K562 (cell line): ENCODE measurements around the gene MEAK7. TPM values are rescaled to one million over a fixed set of nuclear protein-coding genes. Genes with fewer than 3 reads are reported as not detected.

Experiments
- ATAC-seq: fragments of 200-7000 bp; cut with Tn5 transposase; 3 replicates; pipeline ENCODE4 v1.9.1; 2020; ENCODE audit warnings: moderate library complexity
- BruUV-seq: library from RNA; stranded (reverse); fragments of 400-500 nt; replicated peaks from 2 replicates; lab custom pipeline; 2021; lab: Mats Ljungman, UMichigan
- CTCF ChIA-PET: fragments of 300-600 bp; formaldehyde crosslinking; extraction: SDS; loops from one replicate; lab custom pipeline; 2021; ENCODE audit warnings: low intra/inter-chr PET ratio; lab: Yijun Ruan, JAX
- POLR2A ChIA-PET: fragments of 300-600, 350-650 bp; sonication (Branson Sonifier 250); formaldehyde crosslinking; extraction: SDS; loops from one replicate; lab custom pipeline; 2021; ENCODE audit warnings: antibody characterized with exemption, inconsistent platforms; lab: Yijun Ruan, JAX
- DNase-seq, 4 experiments: peaks; one replicate each; pipeline versions ENCODE4 v3.0.0 to v3.0.0-alpha.2; 2011 to 2018; ENCODE audit warnings: low spot score in 3 of 4, mixed read lengths in 3 of 4; ENCODE audit errors: extremely low read depth in 1 of 4
- FAIRE-seq: peaks from 2 replicates; lab custom pipeline; 2011; peaks lifted over from hg19 to GRCh38; lab: Jason Lieb, UNC
- H2AFZ ChIP-seq: 2 replicates; pipeline ENCODE4 v1.6.0; 2011; ENCODE audit warnings: low read depth, low read length, control low read depth, inconsistent platforms
- H3K27ac ChIP-seq: fragments of 200-600 bp; 3 replicates; pipeline ENCODE4 v1.8.0; 2011; ENCODE audit warnings: low read depth, mild to moderate bottlenecking, control low read depth, inconsistent platforms, low read length, moderate library complexity, mixed read lengths; ENCODE audit errors: extremely low read depth
- H3K27me3 ChIP-seq, 2 experiments: fragments of 300-600 bp in 1 of 2; 2 replicates in 1 of 2; 3 replicates in 1 of 2; pipeline versions ENCODE4 v1.6.0 to v1.8.0; 2011; ENCODE audit warnings: inconsistent platforms in 2 of 2, low read length in 2 of 2, mild to moderate bottlenecking in 1 of 2, mixed read lengths in 1 of 2, moderate library complexity in 1 of 2; ENCODE audit not compliant: control insufficient read depth in 2 of 2, insufficient read depth in 2 of 2
- H3K36me3 ChIP-seq: fragments of 300-600 bp; 3 replicates; pipeline ENCODE4 v1.8.0; 2011; ENCODE audit warnings: mild to moderate bottlenecking, low read length, inconsistent platforms; ENCODE audit not compliant: control insufficient read depth, insufficient read depth
- H3K4me1 ChIP-seq, 2 experiments: fragments of 200-600 bp in 1 of 2; replicated peaks in 1 of 2; 2 replicates in 1 of 2; 3 replicates in 1 of 2; pipeline versions ENCODE4 v1.5.1 to v1.8.0; 2011; ENCODE audit warnings: inconsistent platforms in 2 of 2, low read length in 2 of 2, mild to moderate bottlenecking in 1 of 2, mixed read lengths in 1 of 2, moderate library complexity in 1 of 2; ENCODE audit not compliant: control insufficient read depth in 2 of 2, insufficient read depth in 2 of 2
- H3K4me2 ChIP-seq: 2 replicates; pipeline ENCODE4 v1.6.1; 2011; ENCODE audit warnings: low read length, control low read depth, inconsistent platforms, mixed read lengths; ENCODE audit not compliant: insufficient read depth
- H3K4me3 ChIP-seq: fragments of 200-600 bp; sonication (generic), shearing (Covaris generic); 2 replicates; pipeline ENCODE4 v1.5.1; 2016; ENCODE audit warnings: control low read depth, inconsistent platforms
- H3K79me2 ChIP-seq: fragments of 200-600 bp; 3 replicates; pipeline ENCODE4 v1.8.0; 2011; ENCODE audit warnings: low read length, inconsistent platforms; ENCODE audit not compliant: control insufficient read depth, insufficient read depth
- H3K9ac ChIP-seq, 2 experiments: 2 replicates each; pipeline versions ENCODE4 v1.6.0 to v1.6.1; 2011; ENCODE audit warnings: low read depth in 2 of 2, low read length in 2 of 2, control low read depth in 1 of 2, inconsistent platforms in 1 of 2, mild to moderate bottlenecking in 1 of 2, mixed read lengths in 1 of 2; ENCODE audit not compliant: insufficient read depth in 1 of 2
- H3K9me1 ChIP-seq: one replicate; pipeline ENCODE4 v1.6.0; 2011; ENCODE audit warnings: inconsistent platforms, mild to moderate bottlenecking, low read length, moderate library complexity; ENCODE audit not compliant: control insufficient read depth, insufficient read depth
- H3K9me3 ChIP-seq: replicated peaks from 2 replicates; pipeline ENCODE4 v1.5.1; 2011; ENCODE audit warnings: low read depth, low read length, inconsistent platforms; ENCODE audit not compliant: control insufficient read depth, insufficient read depth
- H4K20me1 ChIP-seq: replicated peaks from 2 replicates; pipeline ENCODE4 v1.6.1; 2011; ENCODE audit warnings: low read length, inconsistent platforms, mixed read lengths; ENCODE audit not compliant: control insufficient read depth, insufficient read depth
- AFF4 ChIP-seq: sonication (generic); formaldehyde crosslinking; IDR thresholded peaks from 2 replicates; pipeline ENCODE4 v1.8.0; 2023; ENCODE audit warnings: mild to moderate bottlenecking, missing genetic modification reagents
- ELF1 ChIP-seq: fragments of 200-800 bp; sonication (Bioruptor generic); IDR thresholded peaks from 2 replicates; pipeline ENCODE4 v1.6.1; 2016; ENCODE audit warnings: missing genetic modification characterization, missing compliant biosample characterization
- GATAD2A ChIP-seq: fragments of 450-650 bp; IDR thresholded peaks from 2 replicates; pipeline ENCODE4 v1.6.1; 2017
- HSF4 ChIP-seq: fragments of 250-450 bp; sonication (Bioruptor Pico); IDR thresholded peaks from 2 replicates; pipeline ENCODE4 v2.1.2; 2022; ENCODE audit warnings: mild to moderate bottlenecking, moderate library complexity, borderline replicate concordance
- JUND ChIP-seq, 2 experiments: IDR thresholded peaks; 2 replicates in 1 of 2; 3 replicates in 1 of 2; pipeline ENCODE4 v1.6.1; 2011; ENCODE audit warnings: borderline replicate concordance in 2 of 2, low read depth in 2 of 2, low read length in 2 of 2, improper control_type of control experiment in 1 of 2, missing biosample characterization in 1 of 2, missing genetic modification characterization in 1 of 2, missing genetic modification reagents in 1 of 2
- L3MBTL2 ChIP-seq: fragments of 450-650 bp; IDR thresholded peaks from 2 replicates; pipeline ENCODE4 v1.6.1; 2016; ENCODE audit warnings: mild to moderate bottlenecking, moderate library complexity
- POLR2AphosphoS2 ChIP-seq: IDR thresholded peaks from 2 replicates; pipeline ENCODE4 v1.6.1; 2012; ENCODE audit warnings: low read length, improper control_type of control experiment
- PPARD ChIP-seq: fragments of 250-450 bp; sonication (Bioruptor Pico); IDR thresholded peaks from 2 replicates; pipeline ENCODE4 v1.8.0; 2022; ENCODE audit warnings: inconsistent platforms, mild to moderate bottlenecking, moderate library complexity
- TEAD2 ChIP-seq: fragments of 450-650 bp; IDR thresholded peaks from 2 replicates; pipeline ENCODE4 v1.6.1; 2016; ENCODE audit warnings: missing genetic modification characterization, control low read depth, missing compliant biosample characterization
- ZNF143 ChIP-seq: sonication (generic); formaldehyde crosslinking; IDR thresholded peaks from 2 replicates; pipeline ENCODE4 v1.9.0; 2022; ENCODE audit warnings: mild to moderate bottlenecking, missing genetic modification reagents
- ZNF639 ChIP-seq, 2 experiments: fragments of 200-800 bp in 1 of 2; sonication (Bioruptor generic) in 1 of 2; sonication (generic) in 1 of 2; formaldehyde crosslinking in 1 of 2; IDR thresholded peaks in 1 of 2; conservative IDR thresholded peaks in 1 of 2; 2 replicates each; pipeline versions ENCODE4 v1.5.0 to v1.6.1; 2016 to 2020; ENCODE audit warnings: missing compliant biosample characterization in 1 of 2, missing genetic modification characterization in 1 of 2, missing genetic modification reagents in 1 of 2
- ZNF75A ChIP-seq: fragments of 450-650 bp; formaldehyde crosslinking; IDR thresholded peaks from 2 replicates; pipeline ENCODE4 v1.4.0; 2020; ENCODE audit warnings: mild to moderate bottlenecking
- ZNF76 ChIP-seq: fragments of 250-450 bp; sonication (Bioruptor Pico); IDR thresholded peaks from 2 replicates; pipeline ENCODE4 v1.4.0; 2020; ENCODE audit warnings: mild to moderate bottlenecking, moderate library complexity, borderline replicate concordance
- ZNF79 ChIP-seq: fragments of 250-450 bp; sonication (Bioruptor Pico); IDR thresholded peaks from 2 replicates; pipeline ENCODE4 v1.4.0; 2020; ENCODE audit warnings: low read depth, mild to moderate bottlenecking, moderate library complexity
- WGBS: fragments of 100-300 bp; shearing (Covaris generic); methylation state at CpG from one replicate; pipeline ENCODE4 v1.1.6; 2016; ENCODE audit warnings: low coverage, mixed read lengths; ENCODE audit not compliant: insufficient coverage; ENCODE audit errors: missing lambda C conversion rate; 5-methylcytosine and 5-hydroxymethylcytosine counted together
- in situ Hi-C: fragments of 300-500 bp; cut with MboI; formaldehyde crosslinking; loops from 4 replicates; pipeline ENCODE4 v1.15.0; 2018; ENCODE audit warnings: inconsistent platforms, mixed read lengths
- intact Hi-C: fragments of 100-400 bp; cut with micrococcal nuclease; formaldehyde crosslinking; loops from 2 replicates; pipeline ENCODE4 v1.14.2; 2022
- polyA plus RNA-seq, 8 experiments: library from polyadenylated mRNA; depleted of rRNA in 4 of 8; stranded (reverse) in 5 of 8; unstranded in 3 of 8; fragments of >200 nt; fragmentation: Nextera tagmentation in 2 of 8; fragmentation: Illumina TruSeq in 1 of 8; extraction: Ambion mirVana in 2 of 8; extraction: Trizol in 1 of 8; gene quantifications; 2 replicates each; pipeline versions ENCODE4 v1.2.1 to v1.2.3, GENCODE V29; 2011 to 2014; ENCODE audit warnings: inconsistent platforms in 1 of 8, missing spikeins in 1 of 8
- total RNA-seq, 7 experiments: library from RNA; depleted of rRNA in 6 of 7; stranded (reverse); fragments of >200 nt in 6 of 7; fragmentation: Illumina TruSeq in 2 of 7; extraction: Trizol in 2 of 7; gene quantifications; 2 replicates each; pipeline versions ENCODE4 v1.2.1 to v1.2.3, GENCODE V29; 2011 to 2021; ENCODE audit warnings: low replicate concordance in 1 of 7

Gene MEAK7
- total and polyA plus RNA-seq, 9 of the 15 experiments (the other 6 are each of a cell fraction or from before 2014, with no cell fraction given) = 1.4 to 14.5 (median 6.3) TPM

DNA sequence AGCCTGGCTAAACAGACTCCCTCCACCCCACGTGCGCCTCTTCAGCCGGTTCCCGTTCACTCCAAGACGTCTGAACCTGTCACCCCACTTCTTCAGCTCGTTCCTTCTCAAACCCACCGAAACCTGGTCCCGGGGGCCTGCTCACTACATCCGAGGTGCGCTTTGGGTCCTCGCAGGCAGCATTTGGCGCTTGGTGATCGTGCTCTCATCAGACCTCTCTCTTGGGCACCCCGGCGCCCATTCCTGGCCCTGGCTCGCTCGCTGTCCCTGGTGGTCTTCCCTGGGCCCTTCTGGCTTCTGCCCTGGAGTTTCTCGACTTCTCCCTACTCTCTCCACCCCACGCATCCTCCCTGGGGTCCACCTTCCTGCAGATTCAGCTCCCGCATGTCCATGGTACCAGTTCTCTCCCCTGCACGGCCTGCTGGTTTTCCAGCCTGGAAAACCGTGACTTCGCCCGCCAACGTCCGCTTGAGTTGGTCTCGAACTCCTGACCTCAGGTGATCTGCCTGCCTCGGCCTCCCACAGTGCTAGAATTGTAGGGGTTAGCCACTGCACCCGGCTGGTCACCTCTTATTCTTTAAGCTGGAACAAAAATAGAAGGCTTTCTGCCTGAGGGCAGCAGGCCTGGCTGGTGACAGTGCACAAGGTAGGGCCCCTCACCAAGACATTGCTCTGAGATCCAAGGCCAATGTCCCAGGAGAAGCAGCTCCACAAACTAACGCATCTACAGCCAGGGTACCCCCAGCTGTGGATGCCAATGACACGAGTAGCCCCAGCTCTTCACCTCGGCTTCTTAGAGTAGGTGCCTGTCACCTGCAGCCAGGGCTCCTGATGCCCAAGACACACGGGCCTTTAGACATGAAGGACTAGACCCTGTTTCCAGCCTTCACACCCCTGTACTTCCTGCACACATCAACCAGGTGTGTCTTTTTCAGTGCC lies 1.1 kb upstream of the MEAK7 start:
- Histone ChIP-seq H3K27me3 (peaks cover 0 to 7% of the 10 kb centered on the region in 2 experiments; a peak in 1 of 5 replicates), H3K4me2 (peak overlapping the region; percentile 96), H3K9ac (peak overlapping the region; percentile 66 to 90), H3K36me3 (no peaks in the 10 kb centered on the region; the same call in 2 of the 3 replicates), H3K27ac (peak overlapping the region; percentile 63), H3K9me1 (no peaks in the 10 kb centered on the region), H3K79me2 (peaks cover 6% of the 10 kb centered on the region), H4K20me1 (no peaks in the 10 kb centered on the region), H3K4me3 (peak overlapping the region; percentile 61), H3K9me3 (no peaks in the 10 kb centered on the region), H3K4me1 (peaks cover 15 to 37% of the 10 kb centered on the region in 2 experiments), H2AFZ (peak overlapping the region; percentile 86)
- intact Hi-C loops (no loop called here), in situ Hi-C loops (no loop called here)
- CTCF ChIA-PET = interaction anchor here (1.4 to 1.9 kb wide), 2 partner anchors 117 to 229 kb away, joined by 4 to 13 read pairs; no protein-coding TSS in a partner anchor
- FAIRE-seq (no peak), ATAC-seq (no peak), DNase-seq (no peak)
- no TSS peak for BruUV-seq
- WGBS = 57% methylated on average over 33 of the region's 33 CpGs
- POLR2A ChIA-PET = interaction anchor here (0.6 to 4.4 kb wide), 11 partner anchors 8 to 1205 kb away, joined by 3 to 23 read pairs (median 4); no protein-coding TSS in a partner anchor
- TF ChIP-seq GATAD2A = no peak
- no peak for TF ChIP-seq HSF4
- TF ChIP-seq ZNF79 = no peak
- TF ChIP-seq ELF1 = no peak
- TF ChIP-seq POLR2AphosphoS2 = no peak
- TF ChIP-seq ZNF75A = no peak
- 0 out of 2 replicates have a peak, but pooled peaks have one; percentile 16 for TF ChIP-seq ZNF143 (CRISPR knock-in tag)
- no peak for TF ChIP-seq JUND (IDR thresholded peaks at IDR 0.05; ENCODE audit: borderline replicate concordance, low read depth, low read length)
- TF ChIP-seq JUND (tag; IDR thresholded peaks at IDR 0.05; ENCODE audit: borderline replicate concordance, low read depth, low read length) = no peak
- no peak for TF ChIP-seq PPARD (CRISPR knock-in tag)
- 0 out of 2 replicates have a peak, but pooled peaks have one; percentile 11 for TF ChIP-seq ZNF76 (CRISPR knock-in tag)
- TF ChIP-seq TEAD2 (tag) = no peak
- TF ChIP-seq AFF4 (CRISPR knock-in tag) = no peak
- TF ChIP-seq ZNF639 (CRISPR knock-in tag; conservative IDR thresholded peaks at IDR 0.05 in 1 of 2, IDR thresholded peaks at IDR 0.05 in 1 of 2) = no peak
- no peak for TF ChIP-seq L3MBTL2
